ENCODE data around the gene HIGD1B. TPM values are rescaled to one million over a fixed set of nuclear protein-coding genes. Genes with fewer than 3 reads are reported as not detected.

HIGD1B gene
- total and polyA plus RNA-seq, 2 of the 13 experiments (the other 11 are each of a cell fraction or from before 2014, with no cell fraction given) = not detected

DNA sequence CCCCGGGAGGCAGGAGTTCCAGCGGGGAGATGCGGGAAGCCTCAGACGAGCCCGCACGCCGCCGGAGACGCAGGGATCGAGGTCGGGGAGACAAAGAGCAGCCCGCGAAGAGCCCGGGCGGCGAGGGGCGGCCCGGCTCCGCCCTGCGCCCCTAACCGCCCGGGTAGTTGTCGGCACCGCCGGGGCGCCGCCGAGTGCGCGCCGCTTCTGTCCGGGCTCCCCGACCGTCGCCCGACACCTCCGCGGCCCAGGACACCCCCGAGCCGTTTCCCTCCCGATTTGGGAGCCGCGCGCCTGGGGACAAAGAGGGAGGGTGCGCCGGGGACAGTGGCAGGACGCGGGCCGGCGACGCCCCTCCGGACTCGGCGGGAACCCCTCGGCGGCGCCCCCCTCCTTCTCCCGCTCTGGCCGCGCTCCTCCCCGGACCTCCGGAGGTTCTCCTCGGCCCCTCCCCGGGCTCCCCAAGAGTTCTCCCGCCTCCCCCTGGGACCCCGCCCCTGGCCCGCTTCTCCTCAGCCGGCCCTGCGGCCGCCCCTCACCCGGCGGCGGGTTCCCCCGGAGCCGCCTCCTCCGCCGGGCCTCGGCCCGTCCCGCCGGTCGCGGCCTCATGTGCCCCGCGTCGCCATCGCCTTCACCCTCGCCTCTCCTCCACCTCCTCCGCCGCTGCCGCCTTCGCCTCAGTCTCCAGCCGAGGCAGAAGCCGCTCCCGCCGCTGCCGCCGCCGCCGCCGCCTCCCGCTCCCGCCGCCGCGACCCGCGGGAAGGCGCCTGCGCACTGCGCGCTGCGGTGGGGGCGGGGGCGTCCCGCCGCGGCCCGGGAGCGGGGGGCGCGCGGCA, 17.9 kb upstream of the HIGD1B start, which contains the start of gene GJC1 (continued):
- 0 out of 2 replicates have a peak, but pooled peaks have one; percentile 28 for TF ChIP-seq E2F1 (CRISPR knock-in tag; IDR thresholded peaks at IDR 0.05)
- TF ChIP-seq MTERF4 (CRISPR knock-in tag; IDR thresholded peaks at IDR 0.05) = no peak
- no peak for TF ChIP-seq ZNF557 (CRISPR knock-in tag; IDR thresholded peaks at IDR 0.05)
- no peak for TF ChIP-seq ARHGAP35 (CRISPR knock-in tag; IDR thresholded peaks at IDR 0.05; ENCODE audit: borderline replicate concordance)
- TF ChIP-seq, protein P1, sequence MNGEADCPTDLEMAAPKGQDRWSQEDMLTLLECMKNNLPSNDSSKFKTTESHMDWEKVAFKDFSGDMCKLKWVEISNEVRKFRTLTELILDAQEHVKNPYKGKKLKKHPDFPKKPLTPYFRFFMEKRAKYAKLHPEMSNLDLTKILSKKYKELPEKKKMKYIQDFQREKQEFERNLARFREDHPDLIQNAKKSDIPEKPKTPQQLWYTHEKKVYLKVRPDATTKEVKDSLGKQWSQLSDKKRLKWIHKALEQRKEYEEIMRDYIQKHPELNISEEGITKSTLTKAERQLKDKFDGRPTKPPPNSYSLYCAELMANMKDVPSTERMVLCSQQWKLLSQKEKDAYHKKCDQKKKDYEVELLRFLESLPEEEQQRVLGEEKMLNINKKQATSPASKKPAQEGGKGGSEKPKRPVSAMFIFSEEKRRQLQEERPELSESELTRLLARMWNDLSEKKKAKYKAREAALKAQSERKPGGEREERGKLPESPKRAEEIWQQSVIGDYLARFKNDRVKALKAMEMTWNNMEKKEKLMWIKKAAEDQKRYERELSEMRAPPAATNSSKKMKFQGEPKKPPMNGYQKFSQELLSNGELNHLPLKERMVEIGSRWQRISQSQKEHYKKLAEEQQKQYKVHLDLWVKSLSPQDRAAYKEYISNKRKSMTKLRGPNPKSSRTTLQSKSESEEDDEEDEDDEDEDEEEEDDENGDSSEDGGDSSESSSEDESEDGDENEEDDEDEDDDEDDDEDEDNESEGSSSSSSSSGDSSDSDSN (CRISPR knock-in tag; IDR thresholded peaks at IDR 0.05) = peak; percentile 58; the same call in 1 of the 2 replicates
- 0 out of 2 replicates have a peak, but pooled peaks have one; percentile 30 for TF ChIP-seq ZNF263 (CRISPR knock-in tag; IDR thresholded peaks at IDR 0.05)
- TF ChIP-seq ZNF124 (CRISPR knock-in tag; IDR thresholded peaks at IDR 0.05) = no peak
- no peak for TF ChIP-seq ZNF776 (CRISPR knock-in tag; IDR thresholded peaks at IDR 0.05)
- no peak for TF ChIP-seq ARNT (IDR thresholded peaks at IDR 0.05)
- no peak for TF ChIP-seq SRSF4 (IDR thresholded peaks at IDR 0.05; ENCODE audit: low read depth, low read length, poor library complexity, severe bottlenecking)
- TF ChIP-seq HOXA3 (CRISPR knock-in tag; IDR thresholded peaks at IDR 0.05) = peak; percentile 24; the same call in 1 of the 2 replicates
- no peak for TF ChIP-seq ZNF850 (CRISPR knock-in tag; conservative IDR thresholded peaks at IDR 0.05)
- TF ChIP-seq ZBTB25 (CRISPR knock-in tag; IDR thresholded peaks at IDR 0.05) = no peak
- TF ChIP-seq BHLHE40 (IDR thresholded peaks at IDR 0.05; ENCODE audit: low read length) = no peak
- TF ChIP-seq, protein P2, sequence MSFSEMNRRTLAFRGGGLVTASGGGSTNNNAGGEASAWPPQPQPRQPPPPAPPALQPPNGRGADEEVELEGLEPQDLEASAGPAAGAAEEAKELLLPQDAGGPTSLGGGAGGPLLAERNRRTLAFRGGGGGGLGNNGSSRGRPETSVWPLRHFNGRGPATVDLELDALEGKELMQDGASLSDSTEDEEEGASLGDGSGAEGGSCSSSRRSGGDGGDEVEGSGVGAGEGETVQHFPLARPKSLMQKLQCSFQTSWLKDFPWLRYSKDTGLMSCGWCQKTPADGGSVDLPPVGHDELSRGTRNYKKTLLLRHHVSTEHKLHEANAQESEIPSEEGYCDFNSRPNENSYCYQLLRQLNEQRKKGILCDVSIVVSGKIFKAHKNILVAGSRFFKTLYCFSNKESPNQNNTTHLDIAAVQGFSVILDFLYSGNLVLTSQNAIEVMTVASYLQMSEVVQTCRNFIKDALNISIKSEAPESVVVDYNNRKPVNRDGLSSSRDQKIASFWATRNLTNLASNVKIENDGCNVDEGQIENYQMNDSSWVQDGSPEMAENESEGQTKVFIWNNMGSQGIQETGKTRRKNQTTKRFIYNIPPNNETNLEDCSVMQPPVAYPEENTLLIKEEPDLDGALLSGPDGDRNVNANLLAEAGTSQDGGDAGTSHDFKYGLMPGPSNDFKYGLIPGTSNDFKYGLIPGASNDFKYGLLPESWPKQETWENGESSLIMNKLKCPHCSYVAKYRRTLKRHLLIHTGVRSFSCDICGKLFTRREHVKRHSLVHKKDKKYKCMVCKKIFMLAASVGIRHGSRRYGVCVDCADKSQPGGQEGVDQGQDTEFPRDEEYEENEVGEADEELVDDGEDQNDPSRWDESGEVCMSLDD (CRISPR knock-in tag; IDR thresholded peaks at IDR 0.05; ENCODE audit: borderline replicate concordance) = 0 out of 2 replicates have a peak, but pooled peaks have one; percentile 57
- TF ChIP-seq CBX2 (IDR thresholded peaks at IDR 0.05; ENCODE audit: low read depth, low read length) = no peak
- peak; percentile 95 for TF ChIP-seq CBX2 (CRISPR knock-in tag; IDR thresholded peaks at IDR 0.05; ENCODE audit: low read depth)
- TF ChIP-seq NR1H2 (CRISPR knock-in tag; IDR thresholded peaks at IDR 0.05; ENCODE audit: borderline replicate concordance, low read depth) = no peak

Measured in HepG2 (cell line).